Measurements from ENCODE around the gene PAFAH2.

GRCh38 chr1:26010825-26011224 lies 13.0 kb upstream of the PAFAH2 start:
- TF ChIP-seq POLR2A (IDR thresholded peaks at IDR 0.05) = no peak
- TF ChIP-seq, protein P1, sequence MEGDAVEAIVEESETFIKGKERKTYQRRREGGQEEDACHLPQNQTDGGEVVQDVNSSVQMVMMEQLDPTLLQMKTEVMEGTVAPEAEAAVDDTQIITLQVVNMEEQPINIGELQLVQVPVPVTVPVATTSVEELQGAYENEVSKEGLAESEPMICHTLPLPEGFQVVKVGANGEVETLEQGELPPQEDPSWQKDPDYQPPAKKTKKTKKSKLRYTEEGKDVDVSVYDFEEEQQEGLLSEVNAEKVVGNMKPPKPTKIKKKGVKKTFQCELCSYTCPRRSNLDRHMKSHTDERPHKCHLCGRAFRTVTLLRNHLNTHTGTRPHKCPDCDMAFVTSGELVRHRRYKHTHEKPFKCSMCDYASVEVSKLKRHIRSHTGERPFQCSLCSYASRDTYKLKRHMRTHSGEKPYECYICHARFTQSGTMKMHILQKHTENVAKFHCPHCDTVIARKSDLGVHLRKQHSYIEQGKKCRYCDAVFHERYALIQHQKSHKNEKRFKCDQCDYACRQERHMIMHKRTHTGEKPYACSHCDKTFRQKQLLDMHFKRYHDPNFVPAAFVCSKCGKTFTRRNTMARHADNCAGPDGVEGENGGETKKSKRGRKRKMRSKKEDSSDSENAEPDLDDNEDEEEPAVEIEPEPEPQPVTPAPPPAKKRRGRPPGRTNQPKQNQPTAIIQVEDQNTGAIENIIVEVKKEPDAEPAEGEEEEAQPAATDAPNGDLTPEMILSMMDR (IDR thresholded peaks at IDR 0.05) = no peak

Data from heart left ventricle (tissue), 13 donors.